ENCODE results near the gene PARS2.

Gene PARS2

GRCh38 chr1:54721719-54722118, 42.6 kb downstream of the PARS2 start:
- no peak for DNase-seq

GRCh38 chr1:54716299-54717047, 47.9 kb downstream of the PARS2 start:
- DNase-seq = no peak

GRCh38 chr1:54715493-54716298, 48.6 kb downstream of the PARS2 start, which contains the start of gene TTC4:
TTC4 (plus strand) TSS chr1:54715861; CDS start chr1:54715909, 48 bp downstream.
- peak; percentile 73 for DNase-seq

- DNase-seq = no peak
These were observed 49.3 kb downstream of the PARS2 start for GRCh38 chr1:54714881-54715492.

DNA sequence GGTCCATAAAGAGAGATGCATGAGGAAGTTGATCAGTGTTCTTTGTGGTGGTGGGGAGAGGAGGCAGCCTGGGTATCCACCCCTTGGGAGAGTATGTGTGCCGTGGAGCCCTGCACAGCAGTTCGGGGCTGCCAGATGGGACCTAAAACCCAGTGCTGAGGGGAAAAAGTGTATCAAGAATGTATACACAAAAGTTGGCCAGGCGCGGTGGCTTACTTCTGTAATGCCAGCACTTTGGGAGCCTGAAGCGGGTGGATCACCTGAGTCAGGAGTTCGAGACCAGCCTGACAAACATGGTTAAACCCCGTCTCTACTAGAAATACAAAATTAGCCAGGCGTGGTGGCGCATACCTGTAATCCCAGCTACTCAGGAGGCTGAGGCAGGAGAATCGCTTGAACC, 52.8 kb downstream of the PARS2 start:
- DNase-seq = no peak

DNA sequence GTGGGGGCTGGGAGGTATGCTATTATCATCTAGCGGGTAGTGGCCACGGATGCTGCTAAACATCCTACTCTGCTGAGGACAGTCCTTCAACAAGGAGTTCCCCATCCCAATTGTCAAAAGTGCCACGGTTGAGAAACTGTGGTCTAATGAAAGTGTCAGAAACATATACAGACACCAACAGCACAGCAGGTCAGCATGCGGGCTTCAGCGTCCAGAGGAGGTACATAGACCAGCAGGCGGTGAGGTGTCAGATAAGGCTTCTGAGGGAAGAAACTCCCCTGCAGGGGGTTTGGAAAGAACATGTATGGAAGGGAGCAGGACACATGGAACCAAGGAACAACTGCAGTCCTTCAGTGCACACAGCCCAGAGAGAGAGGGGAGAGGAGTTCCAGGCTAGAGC, 53.5 kb downstream of the PARS2 start:
- no peak for DNase-seq

DNA sequence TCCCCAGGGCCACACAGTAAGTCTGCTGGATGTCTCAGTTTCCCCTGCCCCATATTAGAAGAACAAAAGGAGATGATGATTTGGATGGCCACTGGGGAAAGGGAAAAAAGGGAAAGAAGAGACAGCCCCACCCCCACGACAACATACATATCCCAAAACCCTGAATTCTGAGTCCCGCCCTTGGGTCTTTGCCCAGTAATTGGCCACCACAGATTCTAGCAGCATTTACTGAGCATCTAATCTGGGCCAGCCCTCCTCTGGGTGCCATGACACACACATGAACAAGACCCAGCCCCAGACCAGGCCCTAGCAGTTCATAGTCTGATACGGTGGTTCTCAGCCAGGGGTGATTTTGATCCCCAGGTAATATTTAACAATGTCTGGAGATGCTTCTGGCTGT, 53.9 kb downstream of the PARS2 start:
- no peak for DNase-seq

DNA sequence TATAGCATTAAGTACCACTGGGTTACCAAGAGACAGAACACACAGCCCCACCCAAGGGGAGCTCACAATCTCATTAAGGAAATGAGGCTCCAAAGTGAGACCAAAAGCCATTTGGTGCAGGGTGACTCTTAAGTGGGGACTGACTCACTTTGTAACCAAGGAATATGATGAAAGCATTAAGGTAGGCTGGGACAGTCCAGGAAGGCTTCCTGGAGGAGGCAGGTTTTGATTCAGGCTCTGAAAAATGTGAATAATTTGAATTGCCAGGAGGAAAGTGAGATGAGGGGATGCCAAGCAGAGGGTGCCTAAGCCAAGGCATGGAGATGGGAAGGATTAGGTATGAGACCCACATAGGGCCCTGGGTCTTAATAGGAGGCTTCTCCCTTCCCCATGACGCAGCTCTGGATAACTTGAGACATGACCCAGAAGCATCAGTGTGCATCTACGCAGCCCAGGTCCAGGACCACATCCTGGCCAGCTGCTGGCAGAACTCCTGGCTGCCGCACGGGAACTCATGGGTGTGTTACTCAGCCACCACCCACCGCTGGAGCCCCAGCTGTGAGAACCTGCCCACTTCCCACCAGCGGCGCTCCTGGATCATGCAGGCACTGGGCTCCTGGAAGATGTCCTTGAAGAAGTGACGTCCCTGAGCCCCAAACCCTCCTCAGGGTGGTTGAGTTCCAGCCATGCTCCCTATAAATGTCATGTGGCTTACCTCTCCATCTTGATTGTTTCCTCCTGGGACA, 54.6 kb downstream of the PARS2 start:
- DNase-seq = no peak

DNA sequence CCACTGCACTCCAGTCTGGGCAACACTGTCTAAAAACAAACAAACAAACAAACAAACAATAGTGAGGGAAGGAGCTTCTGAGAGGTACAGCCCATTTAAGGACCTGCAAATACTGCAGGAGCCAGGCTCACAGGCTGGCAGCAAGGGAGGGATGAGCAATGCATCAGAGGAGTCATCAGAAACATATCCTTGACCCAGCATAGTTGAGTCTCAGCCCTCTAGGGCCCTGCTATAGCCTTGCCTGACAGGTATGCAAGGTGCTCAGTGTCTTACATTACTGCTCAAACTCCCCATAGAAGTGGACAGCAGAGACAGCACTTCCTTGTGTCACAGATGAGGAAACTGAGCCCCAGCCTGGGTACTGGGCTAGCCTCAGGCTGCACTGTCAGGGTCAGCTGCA, 55.9 kb downstream of the PARS2 start:
- no peak for DNase-seq
